Measurements from ENCODE around the gene KCNK16.

KCNK16 gene

GRCh38 chr6:39363280-39363679 is 40.8 kb upstream of the KCNK16 start:
- no peak for DNase-seq (ENCODE audit: low read depth)
- no peak for TF ChIP-seq CTCF (IDR thresholded peaks at IDR 0.05; ENCODE audit: low read length, missing control alignments)
- H3K4me3 ChIP-seq (replicated peaks; ENCODE audit: low read depth, low read length), result no peak overlapping the region

GRCh38 chr6:39362487-39362865 is 40.0 kb upstream of the KCNK16 start:
- DNase-seq (ENCODE audit: low read depth), result peak; percentile 10

DNA sequence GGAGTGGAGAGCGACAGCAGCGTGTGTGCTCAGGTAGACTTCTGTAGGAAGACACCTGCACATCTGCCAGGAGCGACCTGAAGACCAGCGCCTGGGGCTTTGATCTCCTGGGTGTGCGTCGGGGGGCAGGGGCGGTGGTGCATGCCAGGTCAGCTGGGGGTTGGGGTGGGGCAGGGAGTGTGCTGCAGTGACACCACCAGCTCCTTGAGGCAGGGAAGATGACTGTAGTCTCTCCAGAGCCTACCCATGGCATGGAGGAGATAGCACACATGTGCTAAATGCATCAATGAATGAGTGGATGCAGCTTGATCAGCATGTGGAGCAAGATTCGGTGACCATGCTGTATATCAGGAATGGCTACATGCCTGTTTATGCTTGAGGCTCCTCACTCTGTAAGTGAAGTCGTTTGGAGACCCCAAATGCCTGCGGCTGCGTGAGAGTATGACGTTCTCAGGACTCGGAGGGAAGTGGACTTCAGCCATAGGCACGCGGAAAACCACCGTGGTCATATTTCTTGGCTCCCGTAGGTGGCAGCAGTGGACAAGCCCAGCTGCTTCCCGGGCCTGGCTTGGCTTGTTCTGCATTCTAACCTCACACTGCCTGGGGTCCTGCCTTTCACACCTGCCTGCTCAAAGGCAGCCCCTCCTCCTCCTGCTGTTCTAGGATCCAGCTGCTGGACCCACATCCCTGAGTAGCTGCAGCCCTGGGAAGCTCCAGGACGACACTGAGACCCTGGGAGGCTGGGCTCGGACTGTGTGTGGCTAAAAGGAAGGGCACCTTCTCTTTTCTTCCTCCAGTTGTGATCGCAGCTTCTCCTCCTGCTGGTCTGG is 39.4 kb upstream of the KCNK16 start:
- peak; percentile 69 for DNase-seq (ENCODE audit: low read depth)
- no peak overlapping the region for H3K4me3 ChIP-seq (replicated peaks; ENCODE audit: low read depth, low read length)
- peak; percentile 85 for TF ChIP-seq CTCF (IDR thresholded peaks at IDR 0.05; ENCODE audit: low read length, missing control alignments)

More at GRCh38 chr6:39362487-39362865, 40.0 kb upstream of the KCNK16 start:
- TF ChIP-seq CTCF (IDR thresholded peaks at IDR 0.05; ENCODE audit: low read length, missing control alignments), result no peak
- no peak overlapping the region for H3K4me3 ChIP-seq (replicated peaks; ENCODE audit: low read depth, low read length)

- no peak overlapping the region for H3K4me3 ChIP-seq (replicated peaks; ENCODE audit: low read depth, low read length)
- no peak for DNase-seq (ENCODE audit: low read depth)
- no peak for TF ChIP-seq CTCF (IDR thresholded peaks at IDR 0.05; ENCODE audit: low read length, missing control alignments)
These were observed 37.9 kb upstream of the KCNK16 start for GRCh38 chr6:39360378-39360777.

- peak; percentile 86 for DNase-seq (ENCODE audit: low read depth)
- TF ChIP-seq CTCF (IDR thresholded peaks at IDR 0.05; ENCODE audit: low read length, missing control alignments), result no peak
These were observed 35.6 kb upstream of the KCNK16 start for GRCh38 chr6:39357998-39358686.

GRCh38 chr6:39353698-39354315 is 31.3 kb upstream of the KCNK16 start:
- no peak for TF ChIP-seq CTCF (IDR thresholded peaks at IDR 0.05; ENCODE audit: low read length, missing control alignments)
- no peak overlapping the region for H3K4me3 ChIP-seq (replicated peaks; ENCODE audit: low read depth, low read length)
- DNase-seq (ENCODE audit: low read depth), result no peak

More at GRCh38 chr6:39357998-39358686, 35.6 kb upstream of the KCNK16 start:
- no peak overlapping the region for H3K4me3 ChIP-seq (replicated peaks; ENCODE audit: low read depth, low read length)
